K562 (cell line): ENCODE data around the gene POLR1H.

Experiments
- DACH1 ChIP-seq: fragments of 450-650 bp; IDR thresholded peaks from 2 replicates; pipeline ENCODE4 v1.6.1; 2018; ENCODE audit not compliant: partially characterized antibody
- NFYB ChIP-seq: IDR thresholded peaks from 2 replicates; pipeline ENCODE4 v1.6.1; 2011; ENCODE audit warnings: mild to moderate bottlenecking, moderate library complexity; ENCODE audit not compliant: insufficient read length; ENCODE audit errors: extremely low read depth
- POLR2AphosphoS5 ChIP-seq: IDR thresholded peaks from 2 replicates; pipeline ENCODE4 v1.6.1; 2011; ENCODE audit warnings: mild to moderate bottlenecking, low read depth, low read length, moderate library complexity; ENCODE audit not compliant: control insufficient read depth, insufficient read depth
- TF ChIP-seq, protein P1 (sequence below): fragments of 450-650 bp; formaldehyde crosslinking; IDR thresholded peaks from 2 replicates; pipeline ENCODE4 v1.4.0; 2022; ENCODE audit warnings: missing genetic modification characterization

DNA sequence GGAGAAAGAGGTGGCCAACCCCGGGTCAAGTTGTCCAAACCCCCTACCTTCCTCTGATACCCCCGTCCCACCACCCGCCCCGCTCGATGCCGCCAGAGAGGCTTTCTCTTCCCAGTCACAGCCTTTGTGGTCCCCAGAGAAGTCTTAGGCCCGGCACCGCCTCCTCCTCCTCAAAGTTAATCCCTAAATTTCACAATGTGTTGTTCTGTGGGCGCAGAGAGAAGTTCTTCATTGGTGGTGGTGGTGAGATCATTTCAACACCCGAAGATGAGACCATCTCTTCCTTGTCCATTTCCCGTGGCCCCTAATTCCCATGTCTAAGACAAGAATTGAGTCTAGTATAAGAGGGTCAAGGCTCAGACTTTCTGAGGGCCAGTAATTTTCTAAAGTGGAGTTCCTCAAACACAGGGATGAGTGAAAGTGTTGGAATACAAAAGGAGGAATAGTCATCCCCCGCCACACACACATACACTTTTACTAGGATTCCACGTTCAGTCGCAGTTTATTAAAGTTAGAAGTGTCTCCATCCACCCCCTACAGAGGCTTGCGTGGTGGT, 41.4 kb downstream of the POLR1H start:
- TF ChIP-seq DACH1 (no peak), POLR2AphosphoS5 (no peak), NFYB (no peak)
- TF ChIP-seq, protein P1, sequence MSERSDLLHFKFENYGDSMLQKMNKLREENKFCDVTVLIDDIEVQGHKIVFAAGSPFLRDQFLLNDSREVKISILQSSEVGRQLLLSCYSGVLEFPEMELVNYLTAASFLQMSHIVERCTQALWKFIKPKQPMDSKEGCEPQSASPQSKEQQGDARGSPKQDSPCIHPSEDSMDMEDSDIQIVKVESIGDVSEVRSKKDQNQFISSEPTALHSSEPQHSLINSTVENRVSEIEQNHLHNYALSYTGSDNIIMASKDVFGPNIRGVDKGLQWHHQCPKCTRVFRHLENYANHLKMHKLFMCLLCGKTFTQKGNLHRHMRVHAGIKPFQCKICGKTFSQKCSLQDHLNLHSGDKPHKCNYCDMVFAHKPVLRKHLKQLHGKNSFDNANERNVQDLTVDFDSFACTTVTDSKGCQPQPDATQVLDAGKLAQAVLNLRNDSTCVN (CRISPR knock-in tag) = no peak
